Kidney epithelial cell (primary cell): ENCODE data around the gene SHH. TPM values are rescaled to one million over a fixed set of nuclear protein-coding genes. Genes with fewer than 3 reads are reported as not detected.

Experiments used
- DNase-seq: peaks from one replicate; pipeline ENCODE4 v3.0.0-alpha.2; 2010; ENCODE audit warnings: low read depth
- H3K27me3 ChIP-seq: 2 replicates; pipeline ENCODE4 v1.6.0; 2011; ENCODE audit warnings: low read length; ENCODE audit not compliant: control insufficient read depth, insufficient read depth
- H3K36me3 ChIP-seq: 2 replicates; pipeline ENCODE4 v1.5.1; 2011; ENCODE audit warnings: low read length; ENCODE audit not compliant: control insufficient read depth, insufficient read depth
- H3K4me3 ChIP-seq: 2 replicates; pipeline ENCODE4 v1.5.1; 2011; ENCODE audit warnings: low read depth, mild to moderate bottlenecking, control low read depth, low read length
- total RNA-seq: library from RNA; depleted of rRNA; stranded (reverse); fragments of >200 nt; gene quantifications from 2 replicates; pipeline ENCODE4 v1.2.3, GENCODE V29; 2015
- TF ChIP-seq, protein P1 (sequence below): IDR thresholded peaks from 2 replicates; pipeline ENCODE4 v1.5.1; 2011; ENCODE audit warnings: mild to moderate bottlenecking, moderate library complexity, low read length, control low read depth, inconsistent platforms; ENCODE audit not compliant: insufficient read depth, poor library complexity, severe bottlenecking

Gene SHH
- total RNA-seq, 1 donor from 2014 or later = 2.8 TPM

GRCh38 chr7:155800301-155800700 is 12.0 kb downstream of the SHH start:
- TF ChIP-seq, protein P1, sequence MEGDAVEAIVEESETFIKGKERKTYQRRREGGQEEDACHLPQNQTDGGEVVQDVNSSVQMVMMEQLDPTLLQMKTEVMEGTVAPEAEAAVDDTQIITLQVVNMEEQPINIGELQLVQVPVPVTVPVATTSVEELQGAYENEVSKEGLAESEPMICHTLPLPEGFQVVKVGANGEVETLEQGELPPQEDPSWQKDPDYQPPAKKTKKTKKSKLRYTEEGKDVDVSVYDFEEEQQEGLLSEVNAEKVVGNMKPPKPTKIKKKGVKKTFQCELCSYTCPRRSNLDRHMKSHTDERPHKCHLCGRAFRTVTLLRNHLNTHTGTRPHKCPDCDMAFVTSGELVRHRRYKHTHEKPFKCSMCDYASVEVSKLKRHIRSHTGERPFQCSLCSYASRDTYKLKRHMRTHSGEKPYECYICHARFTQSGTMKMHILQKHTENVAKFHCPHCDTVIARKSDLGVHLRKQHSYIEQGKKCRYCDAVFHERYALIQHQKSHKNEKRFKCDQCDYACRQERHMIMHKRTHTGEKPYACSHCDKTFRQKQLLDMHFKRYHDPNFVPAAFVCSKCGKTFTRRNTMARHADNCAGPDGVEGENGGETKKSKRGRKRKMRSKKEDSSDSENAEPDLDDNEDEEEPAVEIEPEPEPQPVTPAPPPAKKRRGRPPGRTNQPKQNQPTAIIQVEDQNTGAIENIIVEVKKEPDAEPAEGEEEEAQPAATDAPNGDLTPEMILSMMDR = no peak
- H3K27me3 ChIP-seq = peaks cover 42% of the 10 kb centered on the region
- DNase-seq = no peak
- no peak overlapping the region for H3K4me3 ChIP-seq
- H3K36me3 ChIP-seq = no peaks in the 10 kb centered on the region

GRCh38 chr7:155799514-155799913 is 12.7 kb downstream of the SHH start:
- no peaks in the 10 kb centered on the region for H3K36me3 ChIP-seq
- no peak overlapping the region for H3K4me3 ChIP-seq
- TF ChIP-seq, protein P1 = no peak
- H3K27me3 ChIP-seq = peaks cover 40% of the 10 kb centered on the region
- no peak for DNase-seq

GRCh38 chr7:155798673-155799439 is 13.4 kb downstream of the SHH start:
- Histone ChIP-seq H3K36me3 (no peaks in the 10 kb centered on the region), H3K27me3 (peaks cover 39% of the 10 kb centered on the region), H3K4me3 (no peak overlapping the region)
- TF ChIP-seq, protein P1 = no peak
- DNase-seq = no peak

GRCh38 chr7:155797262-155798250 is 14.7 kb downstream of the SHH start:
- H3K27me3 ChIP-seq = peaks cover 27% of the 10 kb centered on the region
- TF ChIP-seq, protein P1 = no peak
- DNase-seq = no peak
- no peaks in the 10 kb centered on the region for H3K36me3 ChIP-seq
- H3K4me3 ChIP-seq = no peak overlapping the region

DNA sequence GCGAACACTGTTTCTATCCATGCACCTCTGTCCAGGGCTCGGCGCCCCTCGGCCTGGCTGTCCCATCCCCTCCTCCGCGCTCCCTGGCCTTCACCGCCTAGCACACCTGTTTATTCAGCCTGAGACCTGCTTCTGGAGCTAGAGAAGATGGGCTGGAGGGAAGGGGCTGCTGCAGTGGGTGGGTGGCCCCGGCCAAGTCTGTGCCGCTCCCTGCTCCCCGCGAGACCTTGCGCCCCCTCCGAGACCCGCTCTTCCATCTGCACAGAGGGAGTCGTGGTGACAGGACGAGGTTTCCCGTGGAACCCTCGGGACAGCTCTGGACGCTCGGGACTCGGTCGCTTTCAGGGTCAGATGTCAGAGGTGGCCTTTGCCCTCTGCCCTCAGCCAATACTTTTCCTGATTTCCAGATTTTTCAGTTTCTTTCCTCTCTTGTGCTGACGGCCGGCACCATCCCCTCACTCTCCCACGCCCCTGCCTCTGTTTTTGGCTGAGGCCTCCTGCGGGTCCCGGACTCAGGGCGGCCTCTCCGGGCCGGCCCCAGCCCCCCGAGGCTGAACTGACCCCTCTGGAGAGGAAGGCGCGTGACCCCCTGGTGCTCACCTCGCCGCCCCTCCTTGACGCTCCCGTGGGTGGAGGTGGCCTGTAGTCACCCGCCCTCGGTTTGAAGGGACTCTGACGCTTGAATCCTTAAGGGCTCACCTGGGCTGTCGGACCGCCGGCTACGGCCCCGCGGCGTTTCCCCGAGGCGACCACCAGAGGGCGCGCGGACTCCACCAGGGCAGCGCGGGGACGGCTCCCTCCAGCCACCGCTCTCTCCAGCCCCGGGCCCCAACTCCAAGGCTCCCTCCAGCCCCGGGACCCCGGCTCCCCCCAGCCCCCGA is 15.6 kb downstream of the SHH start:
- Histone ChIP-seq H3K4me3 (no peak overlapping the region), H3K27me3 (peaks cover 25% of the 10 kb centered on the region), H3K36me3 (no peaks in the 10 kb centered on the region)
- DNase-seq = no peak
- TF ChIP-seq, protein P1 = peak; percentile 90
